Panc1 (cell line): ENCODE measurements around the gene KDM1B.
"Not testable (repeated sequence)": the region's sequence is repeated elsewhere in the genome, so short reads cannot be mapped to it uniquely, and the experiment has no call there.

Experiments used
- CTCF ChIP-seq: fragments of 450-650 bp; IDR thresholded peaks from 2 replicates; pipeline ENCODE4 v1.5.1; 2017; ENCODE audit warnings: mild to moderate bottlenecking
- POLR2AphosphoS5 ChIP-seq: IDR thresholded peaks from 2 replicates; pipeline ENCODE4 v1.6.1; 2012; ENCODE audit warnings: mild to moderate bottlenecking, low read depth, low read length, moderate library complexity
- REST ChIP-seq, 2 experiments: IDR thresholded peaks; 2 replicates each; pipeline ENCODE4 v1.6.1; 2011 to 2012; ENCODE audit warnings: low read depth in 2 of 2, control low read depth in 1 of 2, low read length in 1 of 2, mild to moderate bottlenecking in 1 of 2, moderate library complexity in 1 of 2; ENCODE audit not compliant: insufficient read depth in 1 of 2
- SIN3A ChIP-seq: IDR thresholded peaks from 2 replicates; pipeline ENCODE4 v1.6.1; 2012; ENCODE audit warnings: low read depth, mild to moderate bottlenecking, low read length, moderate library complexity, borderline replicate concordance; ENCODE audit not compliant: insufficient read depth

GRCh38 chr6:18226451-18227105 is 71.4 kb downstream of the KDM1B start:
- not testable (repeated sequence) for TF ChIP-seq CTCF; SIN3A; POLR2AphosphoS5; REST (IDR thresholded peaks at IDR 0.05; ENCODE audit: insufficient read depth in 1 of 2, low read depth in 2 of 2, low read length in 1 of 2)
